Measurements from ENCODE around the gene IQSEC1. TPM values are rescaled to one million over a fixed set of nuclear protein-coding genes. Genes with fewer than 3 reads are reported as not detected.

Gene IQSEC1
- total and polyA plus RNA-seq, 4 experiments from 2014 or later = 11.9 to 82.0 (median 62.3) TPM

DNA sequence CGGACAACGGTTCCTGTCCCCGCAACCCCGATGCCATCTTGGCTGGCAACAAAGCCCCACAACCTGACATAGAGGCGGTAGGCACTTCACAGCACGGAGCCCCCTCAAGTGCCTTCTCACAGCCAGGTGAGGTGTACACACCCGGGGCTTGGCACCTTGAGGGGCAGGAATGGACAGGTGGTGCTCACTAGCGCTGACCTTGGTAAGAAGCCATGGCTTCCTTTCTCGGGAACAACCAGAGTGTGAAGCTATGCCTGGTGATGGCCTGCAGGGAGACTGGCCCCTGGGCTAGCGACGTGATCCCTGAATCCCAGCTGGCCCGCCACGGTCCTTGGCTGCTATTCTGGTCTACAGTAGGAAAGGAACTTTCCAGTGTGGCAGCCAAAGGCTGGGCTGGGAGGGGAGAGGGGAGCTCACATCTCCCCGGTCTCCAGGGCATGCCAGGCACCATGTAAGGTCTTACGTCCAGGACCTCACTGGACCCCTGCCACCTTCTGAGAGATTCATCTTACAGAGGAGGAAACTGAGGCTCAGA, 161.3 kb downstream of the IQSEC1 start:
- H3K27me3 ChIP-seq (ENCODE audit: insufficient read depth, low read length) = no peaks in the 10 kb centered on the region
- POLR2A ChIA-PET (ENCODE audit: partially characterized antibody) = no interaction called here
- peak in 1 of 5 donors; percentile 35 for DNase-seq
- H3K4me3 Mint-ChIP-seq = no peak overlapping the region
- intact Hi-C loops (cut with micrococcal nuclease) = no loop called here
- peaks cover 7 to 14% (median 9%) of the 10 kb centered on the region in 4 donors for H3K4me1 Mint-ChIP-seq
- no peaks in the 10 kb centered on the region for H3K27me3 Mint-ChIP-seq
- peaks cover 0 to 1% (median 0%) of the 10 kb centered on the region in 8 donors for H3K9me3 Mint-ChIP-seq
- H3K36me3 ChIP-seq (ENCODE audit: insufficient read depth, low read length) = peaks cover 88% of the 10 kb centered on the region
- peaks cover 12% of the 10 kb centered on the region for H3K4me1 ChIP-seq (ENCODE audit: insufficient read depth, low read length)
- peaks cover 38 to 83% of the 10 kb centered on the region in 2 donors for H3K36me3 Mint-ChIP-seq
- CTCF ChIA-PET (ENCODE audit: partially characterized antibody) = no interaction called here
- H3K9me3 ChIP-seq (ENCODE audit: control insufficient read depth in 1 of 2, low read length in 2 of 2) = no peaks in the 10 kb centered on the region
- H3K27ac ChIP-seq (ENCODE audit: low read depth, low read length) = no peak overlapping the region
- peak overlapping the region in 2 of 7 donors; percentile 27 to 57 for H3K27ac Mint-ChIP-seq
- H3K4me3 ChIP-seq (ENCODE audit: low read length in 2 of 2) = no peak overlapping the region

- Histone ChIP-seq H3K9me3 (ENCODE audit: control insufficient read depth in 1 of 2, low read length in 2 of 2) (no peaks in the 10 kb centered on the region), H3K4me3 (ENCODE audit: low read length in 2 of 2) (no peak overlapping the region), H3K27me3 (ENCODE audit: insufficient read depth, low read length) (no peaks in the 10 kb centered on the region), H3K27ac (ENCODE audit: low read depth, low read length) (no peak overlapping the region), H3K4me1 (ENCODE audit: insufficient read depth, low read length) (no peaks in the 10 kb centered on the region), H3K36me3 (ENCODE audit: insufficient read depth, low read length) (peaks cover 93% of the 10 kb centered on the region)
- CTCF ChIA-PET (ENCODE audit: partially characterized antibody) = no interaction called here
- no peak overlapping the region for H3K4me3 Mint-ChIP-seq
- H3K9me3 Mint-ChIP-seq = peaks cover 0 to 1% (median 0%) of the 10 kb centered on the region in 8 donors
- no peak for DNase-seq
- intact Hi-C loops (cut with micrococcal nuclease) = no loop called here
- H3K27me3 Mint-ChIP-seq = no peaks in the 10 kb centered on the region
- POLR2A ChIA-PET (ENCODE audit: partially characterized antibody) = no interaction called here
- H3K27ac Mint-ChIP-seq = peak overlapping the region in 1 of 7 donors; percentile 57
- H3K4me1 Mint-ChIP-seq = peaks cover 0 to 2% (median 0%) of the 10 kb centered on the region in 4 donors
- peaks cover 38 to 80% of the 10 kb centered on the region in 2 donors for H3K36me3 Mint-ChIP-seq
Measured at GRCh38 chr3:12910356-12911099, 162.7 kb downstream of the IQSEC1 start.

GRCh38 chr3:12909710-12910109, 163.5 kb downstream of the IQSEC1 start:
- Histone ChIP-seq H3K4me3 (ENCODE audit: low read length in 2 of 2) (no peak overlapping the region), H3K27ac (ENCODE audit: low read depth, low read length) (no peak overlapping the region), H3K9me3 (ENCODE audit: control insufficient read depth in 1 of 2, low read length in 2 of 2) (no peaks in the 10 kb centered on the region), H3K4me1 (ENCODE audit: insufficient read depth, low read length) (no peaks in the 10 kb centered on the region), H3K36me3 (ENCODE audit: insufficient read depth, low read length) (peaks cover 94% of the 10 kb centered on the region), H3K27me3 (ENCODE audit: insufficient read depth, low read length) (no peaks in the 10 kb centered on the region)
- POLR2A ChIA-PET (ENCODE audit: partially characterized antibody) = no interaction called here
- H3K4me3 Mint-ChIP-seq = no peak overlapping the region
- CTCF ChIA-PET (ENCODE audit: partially characterized antibody) = interaction anchor here (1.2 kb wide), 1 partner anchor 183 kb away, joined by 4 read pairs; no protein-coding TSS in a partner anchor
- H3K4me1 Mint-ChIP-seq = no peaks in the 10 kb centered on the region
- peaks cover 38 to 81% of the 10 kb centered on the region in 2 donors for H3K36me3 Mint-ChIP-seq
- no peaks in the 10 kb centered on the region for H3K27me3 Mint-ChIP-seq
- H3K27ac Mint-ChIP-seq = peak overlapping the region in 2 of 7 donors; percentile 12 to 53
- no peak for DNase-seq
- peaks cover 0 to 1% (median 0%) of the 10 kb centered on the region in 8 donors for H3K9me3 Mint-ChIP-seq
- intact Hi-C loops (cut with micrococcal nuclease) = no loop called here

DNA sequence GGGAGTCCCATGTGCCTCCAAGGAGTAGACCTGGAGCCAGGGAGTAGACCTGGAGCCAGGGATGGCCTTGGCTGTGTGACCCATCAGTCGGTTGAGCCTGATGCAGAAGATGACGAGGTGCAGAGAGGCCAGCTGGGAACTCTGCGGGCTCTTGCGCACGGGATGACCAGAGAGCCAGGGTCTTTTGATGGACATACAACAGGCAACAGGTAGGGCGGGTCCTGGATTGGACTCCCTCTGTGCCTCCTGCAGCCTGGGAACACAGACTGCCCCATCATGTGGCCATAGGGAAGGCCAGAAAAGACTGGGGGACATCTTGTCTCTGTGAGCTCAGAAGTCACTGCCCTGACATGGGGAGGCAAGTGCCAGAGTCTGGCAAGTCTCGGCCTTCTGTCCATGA, 164.4 kb downstream of the IQSEC1 start:
- no peak overlapping the region for H3K4me3 ChIP-seq (ENCODE audit: low read length in 2 of 2)
- intact Hi-C loops (cut with micrococcal nuclease) = no loop called here
- DNase-seq = no peak
- H3K4me1 ChIP-seq (ENCODE audit: insufficient read depth, low read length) = no peaks in the 10 kb centered on the region
- no peaks in the 10 kb centered on the region for H3K4me1 Mint-ChIP-seq
- no peaks in the 10 kb centered on the region for H3K9me3 ChIP-seq (ENCODE audit: control insufficient read depth in 1 of 2, low read length in 2 of 2)
- H3K9me3 Mint-ChIP-seq = peaks cover 0 to 1% (median 0%) of the 10 kb centered on the region in 8 donors
- no peaks in the 10 kb centered on the region for H3K27me3 Mint-ChIP-seq
- CTCF ChIA-PET (ENCODE audit: partially characterized antibody) = interaction anchor here (1.2 kb wide), 1 partner anchor 183 kb away, joined by 4 read pairs; no protein-coding TSS in a partner anchor
- POLR2A ChIA-PET (ENCODE audit: partially characterized antibody) = no interaction called here
- no peaks in the 10 kb centered on the region for H3K27me3 ChIP-seq (ENCODE audit: insufficient read depth, low read length)
- H3K4me3 Mint-ChIP-seq = no peak overlapping the region
- H3K36me3 Mint-ChIP-seq = peaks cover 36 to 75% of the 10 kb centered on the region in 2 donors
- peaks cover 88% of the 10 kb centered on the region for H3K36me3 ChIP-seq (ENCODE audit: insufficient read depth, low read length)
- H3K27ac Mint-ChIP-seq = peak overlapping the region in 2 of 7 donors; percentile 11 to 53
- no peak overlapping the region for H3K27ac ChIP-seq (ENCODE audit: low read depth, low read length)

GRCh38 chr3:12908136-12908730, 165.0 kb downstream of the IQSEC1 start:
- no peak for DNase-seq
- H3K27ac ChIP-seq (ENCODE audit: low read depth, low read length) = no peak overlapping the region
- no peak overlapping the region for H3K4me3 Mint-ChIP-seq
- no peak overlapping the region for H3K4me3 ChIP-seq (ENCODE audit: low read length in 2 of 2)
- no peaks in the 10 kb centered on the region for H3K9me3 ChIP-seq (ENCODE audit: control insufficient read depth in 1 of 2, low read length in 2 of 2)
- no peaks in the 10 kb centered on the region for H3K27me3 Mint-ChIP-seq
- H3K9me3 Mint-ChIP-seq = peaks cover 0 to 1% (median 0%) of the 10 kb centered on the region in 8 donors
- peak overlapping the region in 2 of 7 donors; percentile 42 to 48 for H3K27ac Mint-ChIP-seq
- intact Hi-C loops (cut with micrococcal nuclease) = no loop called here
- peaks cover 88% of the 10 kb centered on the region for H3K36me3 ChIP-seq (ENCODE audit: insufficient read depth, low read length)
- H3K4me1 Mint-ChIP-seq = no peaks in the 10 kb centered on the region
- peaks cover 31 to 74% of the 10 kb centered on the region in 2 donors for H3K36me3 Mint-ChIP-seq
- POLR2A ChIA-PET (ENCODE audit: partially characterized antibody) = interaction anchor here (0.6 kb wide), 1 partner anchor 220 kb away, joined by 3 read pairs; no protein-coding TSS in a partner anchor
- H3K27me3 ChIP-seq (ENCODE audit: insufficient read depth, low read length) = no peaks in the 10 kb centered on the region
- CTCF ChIA-PET (ENCODE audit: partially characterized antibody) = interaction anchor here (1.0 to 1.2 kb wide), 2 partner anchors 87 to 184 kb away, joined by 3 to 4 read pairs; no protein-coding TSS in a partner anchor
- H3K4me1 ChIP-seq (ENCODE audit: insufficient read depth, low read length) = no peaks in the 10 kb centered on the region

- CTCF ChIA-PET (ENCODE audit: partially characterized antibody) = interaction anchor here (1.0 kb wide), 1 partner anchor 87 kb away, joined by 3 read pairs; no protein-coding TSS in a partner anchor
- peaks cover 86% of the 10 kb centered on the region for H3K36me3 ChIP-seq (ENCODE audit: insufficient read depth, low read length)
- H3K27ac ChIP-seq (ENCODE audit: low read depth, low read length) = no peak overlapping the region
- H3K27ac Mint-ChIP-seq = no peak overlapping the region
- no peaks in the 10 kb centered on the region for H3K4me1 Mint-ChIP-seq
- POLR2A ChIA-PET (ENCODE audit: partially characterized antibody) = interaction anchor here (0.6 kb wide), 1 partner anchor 219 kb away, joined by 3 read pairs; no protein-coding TSS in a partner anchor
- DNase-seq = no peak
- intact Hi-C loops (cut with micrococcal nuclease) = no loop called here
- H3K9me3 ChIP-seq (ENCODE audit: control insufficient read depth in 1 of 2, low read length in 2 of 2) = no peaks in the 10 kb centered on the region
- H3K4me3 Mint-ChIP-seq = no peak overlapping the region
- H3K27me3 ChIP-seq (ENCODE audit: insufficient read depth, low read length) = no peaks in the 10 kb centered on the region
- peaks cover 0 to 1% (median 0%) of the 10 kb centered on the region in 8 donors for H3K9me3 Mint-ChIP-seq
- no peak overlapping the region for H3K4me3 ChIP-seq (ENCODE audit: low read length in 2 of 2)
- no peaks in the 10 kb centered on the region for H3K27me3 Mint-ChIP-seq
- H3K36me3 Mint-ChIP-seq = peaks cover 29 to 72% of the 10 kb centered on the region in 2 donors
- no peaks in the 10 kb centered on the region for H3K4me1 ChIP-seq (ENCODE audit: insufficient read depth, low read length)
Measured at GRCh38 chr3:12907729-12908128, 165.5 kb downstream of the IQSEC1 start.

DNA sequence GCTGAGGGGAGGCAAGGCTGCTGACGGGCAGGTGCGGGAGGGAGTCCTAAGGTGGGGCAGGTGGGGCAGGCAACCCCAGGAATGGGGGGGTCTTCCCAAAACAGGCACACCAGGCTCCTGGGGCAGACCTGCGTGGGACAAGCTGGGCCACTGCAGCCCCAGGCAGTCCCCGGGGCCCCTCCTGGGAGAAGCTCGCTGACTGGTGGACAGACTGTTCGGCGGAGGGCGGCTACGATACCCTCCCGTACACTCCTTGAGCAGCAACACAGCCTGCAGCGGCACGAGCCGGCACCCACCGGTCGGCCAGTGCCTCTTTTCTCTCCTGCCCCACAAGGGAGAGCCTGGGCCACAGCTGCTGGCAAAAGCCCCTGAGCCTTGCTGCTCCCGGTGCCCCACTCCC, 165.9 kb downstream of the IQSEC1 start:
- ChIA-PET CTCF (ENCODE audit: partially characterized antibody) (interaction anchor here (1.0 kb wide), 1 partner anchor 88 kb away, joined by 3 read pairs; no protein-coding TSS in a partner anchor), POLR2A (ENCODE audit: partially characterized antibody) (no interaction called here)
- H3K4me1 ChIP-seq (ENCODE audit: insufficient read depth, low read length) = no peaks in the 10 kb centered on the region
- H3K4me1 Mint-ChIP-seq = no peaks in the 10 kb centered on the region
- H3K27ac ChIP-seq (ENCODE audit: low read depth, low read length) = no peak overlapping the region
- no peak overlapping the region for H3K27ac Mint-ChIP-seq
- H3K9me3 ChIP-seq (ENCODE audit: control insufficient read depth in 1 of 2, low read length in 2 of 2) = no peaks in the 10 kb centered on the region
- no peak for DNase-seq
- no peaks in the 10 kb centered on the region for H3K27me3 ChIP-seq (ENCODE audit: insufficient read depth, low read length)
- intact Hi-C loops (cut with micrococcal nuclease) = no loop called here
- no peaks in the 10 kb centered on the region for H3K27me3 Mint-ChIP-seq
- H3K36me3 ChIP-seq (ENCODE audit: insufficient read depth, low read length) = peaks cover 83% of the 10 kb centered on the region
- H3K4me3 ChIP-seq (ENCODE audit: low read length in 2 of 2) = no peak overlapping the region
- peaks cover 0 to 1% (median 0%) of the 10 kb centered on the region in 8 donors for H3K9me3 Mint-ChIP-seq
- peaks cover 28 to 73% of the 10 kb centered on the region in 2 donors for H3K36me3 Mint-ChIP-seq
- H3K4me3 Mint-ChIP-seq = no peak overlapping the region

Measured in CD4-positive, alpha-beta memory T cell (primary cell).